GM12874 (cell line): ENCODE data around the gene LAMC1.

Source experiments
- TF ChIP-seq, protein P1 (sequence below): IDR thresholded peaks from 2 replicates; pipeline ENCODE4 v1.5.1; 2011; ENCODE audit warnings: low read depth, mild to moderate bottlenecking, control low read depth, low read length, moderate library complexity; ENCODE audit not compliant: insufficient read depth

LAMC1 gene

DNA sequence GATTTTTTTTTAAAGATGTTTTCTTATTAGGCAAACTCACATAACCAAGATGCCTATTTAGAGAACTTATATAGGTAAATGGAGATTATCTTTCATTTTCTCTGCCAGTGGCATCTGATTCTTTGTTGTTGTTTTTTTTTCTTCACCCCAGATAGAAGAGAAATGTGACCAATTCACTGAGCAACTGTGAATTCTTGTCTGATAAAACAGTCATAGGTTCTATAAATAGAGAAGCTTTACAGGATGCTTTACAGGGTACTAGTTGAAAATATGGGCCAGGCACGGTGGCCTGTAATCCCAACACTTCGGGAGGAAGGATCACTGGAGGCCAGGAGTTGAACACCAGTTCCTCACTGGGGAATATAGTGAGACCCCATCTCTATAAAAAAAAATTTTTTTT, 112.1 kb downstream of the LAMC1 start:
- TF ChIP-seq, protein P1, sequence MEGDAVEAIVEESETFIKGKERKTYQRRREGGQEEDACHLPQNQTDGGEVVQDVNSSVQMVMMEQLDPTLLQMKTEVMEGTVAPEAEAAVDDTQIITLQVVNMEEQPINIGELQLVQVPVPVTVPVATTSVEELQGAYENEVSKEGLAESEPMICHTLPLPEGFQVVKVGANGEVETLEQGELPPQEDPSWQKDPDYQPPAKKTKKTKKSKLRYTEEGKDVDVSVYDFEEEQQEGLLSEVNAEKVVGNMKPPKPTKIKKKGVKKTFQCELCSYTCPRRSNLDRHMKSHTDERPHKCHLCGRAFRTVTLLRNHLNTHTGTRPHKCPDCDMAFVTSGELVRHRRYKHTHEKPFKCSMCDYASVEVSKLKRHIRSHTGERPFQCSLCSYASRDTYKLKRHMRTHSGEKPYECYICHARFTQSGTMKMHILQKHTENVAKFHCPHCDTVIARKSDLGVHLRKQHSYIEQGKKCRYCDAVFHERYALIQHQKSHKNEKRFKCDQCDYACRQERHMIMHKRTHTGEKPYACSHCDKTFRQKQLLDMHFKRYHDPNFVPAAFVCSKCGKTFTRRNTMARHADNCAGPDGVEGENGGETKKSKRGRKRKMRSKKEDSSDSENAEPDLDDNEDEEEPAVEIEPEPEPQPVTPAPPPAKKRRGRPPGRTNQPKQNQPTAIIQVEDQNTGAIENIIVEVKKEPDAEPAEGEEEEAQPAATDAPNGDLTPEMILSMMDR: no peak

DNA sequence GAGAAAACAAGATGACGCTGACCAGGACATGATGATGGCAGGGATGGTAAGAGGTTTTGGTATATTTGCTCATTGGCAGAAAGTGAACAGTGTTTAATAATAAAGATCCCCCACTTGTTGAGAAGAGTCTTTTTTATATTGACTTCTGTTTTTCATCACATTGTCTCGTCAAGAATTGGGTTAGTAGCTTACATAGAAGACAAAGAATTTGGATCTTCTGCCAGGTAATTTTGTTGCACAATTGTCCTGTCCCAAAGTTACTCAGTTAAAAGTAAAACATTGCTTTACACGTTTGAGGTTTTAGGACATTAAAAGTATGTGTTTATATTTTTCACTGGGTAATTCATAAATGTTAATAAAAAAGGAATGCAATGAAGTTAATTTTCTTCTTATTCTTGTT, 114.6 kb downstream of the LAMC1 start:
- TF ChIP-seq, protein P1: no peak

DNA sequence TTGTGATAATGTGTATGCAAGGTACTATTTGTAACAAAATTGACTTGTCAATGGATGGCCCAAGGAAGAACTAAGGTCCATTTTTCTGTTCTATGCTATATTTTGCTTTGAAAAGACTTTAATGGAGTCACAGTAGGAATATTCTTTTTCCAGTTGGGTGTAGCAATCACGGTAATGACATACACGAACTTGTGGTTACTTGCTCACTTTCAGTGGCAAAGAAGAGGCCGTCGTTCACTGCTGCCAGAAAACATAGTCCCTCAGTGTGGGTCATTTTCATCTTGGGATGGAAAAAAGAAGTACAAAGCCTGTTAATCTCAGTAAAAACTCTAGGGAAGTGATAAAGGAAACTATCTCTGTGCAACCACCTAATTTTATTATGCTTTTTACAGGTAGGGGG, 115.1 kb downstream of the LAMC1 start:
- TF ChIP-seq, protein P1: no peak

DNA sequence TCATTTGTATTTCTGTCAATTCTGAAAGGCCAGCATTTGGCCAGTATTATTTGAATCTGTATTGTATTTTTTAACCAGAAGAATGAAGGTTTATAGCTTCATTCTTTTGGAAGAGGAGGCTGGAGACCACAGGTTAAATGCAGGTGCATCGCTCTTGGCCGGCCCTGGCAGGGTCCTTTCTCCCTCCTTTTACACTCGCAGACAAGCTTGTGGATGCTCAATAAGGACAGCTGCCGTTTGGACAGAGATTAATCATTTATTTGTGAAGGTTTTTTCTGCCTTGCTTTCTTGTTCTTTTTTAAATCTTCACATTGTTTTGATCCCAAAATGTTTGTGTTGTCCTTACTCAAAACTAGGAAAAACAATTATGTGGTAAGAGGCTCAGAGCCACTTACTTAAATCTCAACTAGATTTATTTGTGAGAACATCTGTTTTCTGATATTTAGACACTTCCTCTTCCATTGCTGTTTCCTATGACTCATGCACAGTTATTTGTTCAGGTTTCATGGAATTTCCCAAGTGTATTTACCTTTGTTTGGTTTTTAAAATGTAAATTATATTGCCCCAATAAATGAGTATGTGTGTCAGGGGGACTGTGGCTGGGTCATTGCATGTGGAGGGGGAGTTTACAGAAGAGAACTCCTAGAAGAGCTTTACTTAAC, 116.2 kb downstream of the LAMC1 start:
- TF ChIP-seq, protein P1: no peak

DNA sequence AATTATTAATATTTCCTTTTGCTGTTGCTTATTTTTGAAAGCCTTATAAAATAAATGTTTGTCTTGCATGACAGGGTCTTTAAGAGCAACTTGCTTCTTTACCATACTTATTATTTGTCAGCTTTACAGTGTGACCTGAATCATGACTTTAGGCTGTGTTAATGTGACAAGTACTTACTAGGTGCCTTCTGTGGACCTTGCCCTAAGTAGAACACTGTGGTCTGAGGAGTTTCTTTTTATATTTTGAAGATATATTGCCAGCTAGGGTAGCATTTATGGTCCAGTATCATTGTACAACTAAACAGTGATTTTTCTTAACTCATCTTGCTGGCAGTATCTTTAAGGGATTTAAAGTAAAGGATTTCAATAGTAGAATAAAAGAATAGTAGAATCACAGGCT, 117.4 kb downstream of the LAMC1 start:
- TF ChIP-seq, protein P1: no peak

DNA sequence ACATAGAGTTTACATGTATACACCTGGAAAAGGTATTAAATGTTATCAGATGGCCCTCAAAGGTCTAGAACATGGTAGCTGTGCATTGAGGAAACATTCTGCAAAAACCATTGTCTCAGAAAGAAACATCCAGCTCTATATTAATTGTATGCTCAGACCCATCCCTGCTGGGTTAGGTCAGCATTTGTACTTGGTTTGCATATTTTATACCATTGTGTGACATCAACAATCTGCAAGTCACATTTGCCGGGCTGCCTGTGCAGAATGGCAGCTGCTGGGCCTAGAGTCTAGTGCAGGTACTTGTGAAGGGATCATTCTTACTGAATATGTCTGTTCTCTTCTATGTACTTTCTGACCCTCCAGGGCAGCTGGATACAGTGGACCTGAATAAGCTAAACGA, 119.0 kb downstream of the LAMC1 start:
- TF ChIP-seq, protein P1: no peak

DNA sequence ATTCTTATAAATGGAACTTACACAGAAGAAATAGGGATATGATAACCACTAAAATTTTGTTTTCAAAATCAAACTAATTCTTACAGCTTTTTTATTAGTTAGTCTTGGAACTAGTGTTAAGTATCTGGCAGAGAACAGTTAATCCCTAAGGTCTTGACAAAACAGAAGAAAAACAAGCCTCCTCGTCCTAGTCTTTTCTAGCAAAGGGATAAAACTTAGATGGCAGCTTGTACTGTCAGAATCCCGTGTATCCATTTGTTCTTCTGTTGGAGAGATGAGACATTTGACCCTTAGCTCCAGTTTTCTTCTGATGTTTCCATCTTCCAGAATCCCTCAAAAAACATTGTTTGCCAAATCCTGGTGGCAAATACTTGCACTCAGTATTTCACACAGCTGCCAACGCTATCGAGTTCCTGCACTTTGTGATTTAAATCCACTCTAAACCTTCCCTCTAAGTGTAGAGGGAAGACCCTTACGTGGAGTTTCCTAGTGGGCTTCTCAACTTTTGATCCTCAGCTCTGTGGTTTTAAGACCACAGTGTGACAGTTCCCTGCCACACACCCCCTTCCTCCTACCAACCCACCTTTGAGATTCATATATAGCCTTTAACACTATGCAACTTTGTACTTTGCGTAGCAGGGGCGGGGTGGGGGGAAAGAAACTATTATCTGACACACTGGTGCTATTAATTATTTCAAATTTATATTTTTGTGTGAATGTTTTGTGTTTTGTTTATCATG, 120.5 kb downstream of the LAMC1 start:
- TF ChIP-seq, protein P1: no peak
